AG04450 (cell line): Measurements from ENCODE around the gene EXOSC6. TPM values are rescaled to one million over a fixed set of nuclear protein-coding genes. Genes with fewer than 3 reads are reported as not detected.
"Not testable (repeated sequence)": the region's sequence is repeated elsewhere in the genome, so short reads cannot be mapped to it uniquely, and the experiment has no call there.

Experiments used
- CTCF ChIA-PET: fragments of 300-600, 350-600 bp; formaldehyde crosslinking; extraction: SDS; loops from one replicate; lab custom pipeline; 2022; ENCODE audit warnings: antibody characterized with exemption, inconsistent platforms; lab: Charles Lee
- POLR2A ChIA-PET: fragments of 350-600 bp; formaldehyde crosslinking; extraction: SDS; loops from one replicate; lab custom pipeline; 2021; ENCODE audit warnings: antibody characterized with exemption, inconsistent platforms; lab: Yijun Ruan, JAX
- DNase-seq: peaks from one replicate; pipeline ENCODE4 v3.0.0-alpha.2; 2011; ENCODE audit warnings: low read depth, low spot score
- H3K27ac ChIP-seq: one replicate; pipeline ENCODE4 v1.5.1; 2012; ENCODE audit warnings: low read depth, low read length, control low read depth
- H3K27me3 ChIP-seq: one replicate; pipeline ENCODE4 v1.6.0; 2012; ENCODE audit warnings: low read length; ENCODE audit not compliant: control insufficient read depth, insufficient read depth
- H3K4me3 ChIP-seq: 2 replicates; pipeline ENCODE4 v1.5.1; 2011; ENCODE audit warnings: mild to moderate bottlenecking, low read depth, low read length, control low read depth
- H3K9me3 ChIP-seq: 2 replicates; pipeline ENCODE4 v1.5.1; 2012; ENCODE audit warnings: low read length; ENCODE audit not compliant: control insufficient read depth, insufficient read depth
- CTCF ChIP-seq: IDR thresholded peaks from 2 replicates; pipeline ENCODE4 v1.5.1; 2011; ENCODE audit warnings: low read depth, low read length, control low read depth, inconsistent platforms
- polyA plus RNA-seq: library from polyadenylated mRNA; depleted of rRNA; stranded (reverse); fragments of >200 nt; gene quantifications from 2 replicates; pipeline ENCODE4 v1.2.3, GENCODE V29; 2011

EXOSC6 gene
- polyA plus RNA-seq, 1 experiment, result 8.5 TPM

- Histone ChIP-seq H3K27me3 (no peaks in the 10 kb centered on the region), H3K27ac (no peak overlapping the region), H3K4me3 (no peak overlapping the region), H3K9me3 (no peaks in the 10 kb centered on the region)
- ChIA-PET POLR2A (interaction anchor here (0.6 kb wide), 1 partner anchor 11 kb away, joined by 5 read pairs; no protein-coding TSS in a partner anchor), CTCF (interaction anchor here (0.5 to 2.8 kb wide), 12 partner anchors 10 to 806 kb away, joined by 3 to 46 read pairs (median 4); partner anchors contain the start of gene EXOSC6)
- TF ChIP-seq CTCF, result peak; percentile 67
- DNase-seq, result no peak
Measured at GRCh38 chr16:70267516-70267915, 15.8 kb upstream of the EXOSC6 start.

- ChIA-PET POLR2A (interaction anchor here (0.6 kb wide), 1 partner anchor 511 kb away, joined by 3 read pairs; no protein-coding TSS in a partner anchor), CTCF (interaction anchor here (1.2 kb wide), 1 partner anchor 8 kb away, joined by 5 read pairs; the partner anchor contains the start of gene EXOSC6)
- DNase-seq, result not testable (repeated sequence)
Measured at GRCh38 chr16:70259903-70260302, 8.2 kb upstream of the EXOSC6 start.

GRCh38 chr16:70258946-70259345 is 7.2 kb upstream of the EXOSC6 start:
- POLR2A ChIA-PET, result no interaction called here

More at GRCh38 chr16:70259903-70260302, 8.2 kb upstream of the EXOSC6 start:
- H3K9me3 ChIP-seq, H3K4me3 ChIP-seq, H3K27ac ChIP-seq, H3K27me3 ChIP-seq: not testable (repeated sequence)

GRCh38 chr16:70258065-70258464 is 6.3 kb upstream of the EXOSC6 start:
- CTCF ChIA-PET, result interaction anchor here (0.8 kb wide), 1 partner anchor 27 kb away, joined by 5 read pairs; no protein-coding TSS in a partner anchor
- no peak for TF ChIP-seq CTCF
- H3K4me3 ChIP-seq, result no peak overlapping the region
- DNase-seq, result no peak
- POLR2A ChIA-PET, result no interaction called here
- no peaks in the 10 kb centered on the region for H3K9me3 ChIP-seq
- H3K27ac ChIP-seq, result no peak overlapping the region
- H3K27me3 ChIP-seq, result no peaks in the 10 kb centered on the region

More at GRCh38 chr16:70258946-70259345, 7.2 kb upstream of the EXOSC6 start:
- DNase-seq, result no peak
- no peak overlapping the region for H3K4me3 ChIP-seq
- H3K27me3 ChIP-seq, result no peaks in the 10 kb centered on the region
- TF ChIP-seq CTCF, result no peak
- peak overlapping the region; percentile 21 for H3K27ac ChIP-seq
- no peaks in the 10 kb centered on the region for H3K9me3 ChIP-seq
- CTCF ChIA-PET, result interaction anchor here (0.8 kb wide), 1 partner anchor 26 kb away, joined by 5 read pairs; no protein-coding TSS in a partner anchor

- H3K27me3 ChIP-seq, result no peaks in the 10 kb centered on the region
- no peak overlapping the region for H3K27ac ChIP-seq
- CTCF ChIA-PET, result no interaction called here
- H3K9me3 ChIP-seq, result no peaks in the 10 kb centered on the region; the same call in 1 of the 2 replicates
- POLR2A ChIA-PET, result interaction anchor here (0.6 kb wide), 1 partner anchor 39 kb away, joined by 7 read pairs; no protein-coding TSS in a partner anchor
- no peak overlapping the region for H3K4me3 ChIP-seq
- TF ChIP-seq CTCF, result no peak
- no peak for DNase-seq
Measured at GRCh38 chr16:70257391-70257790, 5.7 kb upstream of the EXOSC6 start.
